Osteoblast (primary cell): Measurements from ENCODE around the gene P3H3. TPM values are rescaled to one million over a fixed set of nuclear protein-coding genes. Genes with fewer than 3 reads are reported as not detected.

Experiments used
- DNase-seq: peaks from one replicate; pipeline ENCODE4 v3.0.0; 2011; ENCODE audit warnings: low spot score, mixed read lengths; ENCODE audit not compliant: insufficient read length; ENCODE audit errors: missing footprints
- H2AFZ ChIP-seq: 2 replicates; pipeline ENCODE4 v1.6.0; 2011; ENCODE audit warnings: mild to moderate bottlenecking, low read length
- H3K27ac ChIP-seq: 2 replicates; pipeline ENCODE4 v1.5.1; 2011; ENCODE audit warnings: mild to moderate bottlenecking, low read depth, low read length, moderate library complexity
- H3K27me3 ChIP-seq: 2 replicates; pipeline ENCODE4 v1.6.0; 2012; ENCODE audit warnings: mild to moderate bottlenecking, control low read depth, inconsistent platforms, low read length, moderate library complexity; ENCODE audit not compliant: insufficient read depth
- H3K36me3 ChIP-seq: 2 replicates; pipeline ENCODE4 v1.5.1; 2011; ENCODE audit warnings: mild to moderate bottlenecking, low read length, control low read depth, moderate library complexity; ENCODE audit not compliant: insufficient read depth
- H3K4me1 ChIP-seq: 2 replicates; pipeline ENCODE4 v1.5.1; 2011; ENCODE audit warnings: mild to moderate bottlenecking, low read length, control low read depth, moderate library complexity; ENCODE audit not compliant: insufficient read depth
- H3K4me2 ChIP-seq: 2 replicates; pipeline ENCODE4 v1.6.0; 2011; ENCODE audit warnings: mild to moderate bottlenecking, low read length; ENCODE audit not compliant: insufficient read depth
- H3K4me3 ChIP-seq: fragments of 200-600 bp; sonication (generic); 3 replicates; pipeline ENCODE4 v1.5.1; 2012; ENCODE audit warnings: mild to moderate bottlenecking, low read length, inconsistent platforms; ENCODE audit not compliant: insufficient read depth
- H3K79me2 ChIP-seq: 2 replicates; pipeline ENCODE4 v1.6.0; 2012; ENCODE audit warnings: mild to moderate bottlenecking, low read length, control low read depth, inconsistent platforms; ENCODE audit not compliant: insufficient read depth
- H3K9me3 ChIP-seq: 2 replicates; pipeline ENCODE4 v1.5.1; 2011; ENCODE audit warnings: low read depth, low read length, control low read depth
- H4K20me1 ChIP-seq: 2 replicates; pipeline ENCODE4 v1.6.0; 2012; ENCODE audit warnings: mild to moderate bottlenecking, low read length, control low read depth; ENCODE audit not compliant: insufficient read depth
- total RNA-seq: library from RNA; depleted of rRNA; stranded (reverse); fragments of >200 nt; gene quantifications from 2 replicates; pipeline ENCODE4 v1.2.3, GENCODE V29; 2012
- TF ChIP-seq, protein P1 (sequence below): IDR thresholded peaks from 2 replicates; pipeline ENCODE4 v1.5.1; 2011; ENCODE audit warnings: mild to moderate bottlenecking, low read depth, low read length, moderate library complexity; ENCODE audit errors: extremely low read depth

P3H3 gene
- total RNA-seq, 1 donor, result 130 TPM

DNA sequence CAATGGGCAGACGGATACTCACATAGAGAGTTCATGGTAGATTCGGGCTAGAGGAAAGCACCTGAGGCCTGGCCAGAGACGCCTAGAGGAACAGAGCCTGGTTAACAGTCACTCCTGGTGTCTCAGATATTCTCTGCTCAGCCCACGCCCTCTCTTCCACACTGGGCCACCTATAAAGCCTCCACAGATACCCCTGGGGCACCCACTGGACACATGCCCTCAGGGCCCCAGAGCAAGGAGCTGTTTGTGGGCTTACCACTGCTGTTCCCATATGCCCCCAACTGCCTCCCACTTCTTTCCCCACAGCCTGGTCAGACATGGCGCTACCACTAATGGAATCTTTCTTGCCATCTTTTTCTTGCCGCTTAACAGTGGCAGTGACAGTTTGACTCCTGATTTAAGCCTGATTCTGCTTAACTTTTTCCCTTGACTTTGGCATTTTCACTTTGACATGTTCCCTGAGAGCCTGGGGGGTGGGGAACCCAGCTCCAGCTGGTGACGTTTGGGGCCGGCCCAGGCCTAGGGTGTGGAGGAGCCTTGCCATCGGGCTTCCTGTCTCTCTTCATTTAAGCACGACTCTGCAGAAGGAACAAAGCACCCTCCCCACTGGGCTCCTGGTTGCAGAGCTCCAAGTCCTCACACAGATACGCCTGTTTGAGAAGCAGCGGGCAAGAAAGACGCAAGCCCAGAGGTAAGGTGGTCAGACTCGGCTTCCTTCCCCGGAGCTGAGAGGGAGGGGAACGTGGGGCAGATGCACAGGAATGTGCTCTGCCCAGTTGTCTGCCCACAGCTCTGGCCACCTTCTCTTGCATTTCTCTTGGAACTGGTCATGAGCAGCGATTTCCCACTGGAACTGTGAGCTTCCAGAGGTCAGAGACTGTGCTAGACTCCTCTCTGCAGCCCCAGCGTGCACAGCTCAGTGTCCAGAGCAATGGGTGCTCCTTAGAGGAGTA, 39.0 kb upstream of the P3H3 start, which contains the start of gene CD4:
Gene CD4, plus strand, starts transcription at position 557 of the 953 bp plus-strand sequence. CDS start 10,611 bp downstream, outside the sequence.
- H3K4me2 ChIP-seq, result peak within 1 kb of the TSS; percentile 58
- H3K27ac ChIP-seq, result no peak within 1 kb of the TSS
- H3K79me2 ChIP-seq, result no peaks in the 10 kb centered on the region
- no peaks in the 10 kb centered on the region for H4K20me1 ChIP-seq
- DNase-seq, result peak; percentile 85
- H2AFZ ChIP-seq, result peak within 1 kb of the TSS; percentile 86
- no peaks in the 10 kb centered on the region for H3K9me3 ChIP-seq
- TF ChIP-seq, protein P1, sequence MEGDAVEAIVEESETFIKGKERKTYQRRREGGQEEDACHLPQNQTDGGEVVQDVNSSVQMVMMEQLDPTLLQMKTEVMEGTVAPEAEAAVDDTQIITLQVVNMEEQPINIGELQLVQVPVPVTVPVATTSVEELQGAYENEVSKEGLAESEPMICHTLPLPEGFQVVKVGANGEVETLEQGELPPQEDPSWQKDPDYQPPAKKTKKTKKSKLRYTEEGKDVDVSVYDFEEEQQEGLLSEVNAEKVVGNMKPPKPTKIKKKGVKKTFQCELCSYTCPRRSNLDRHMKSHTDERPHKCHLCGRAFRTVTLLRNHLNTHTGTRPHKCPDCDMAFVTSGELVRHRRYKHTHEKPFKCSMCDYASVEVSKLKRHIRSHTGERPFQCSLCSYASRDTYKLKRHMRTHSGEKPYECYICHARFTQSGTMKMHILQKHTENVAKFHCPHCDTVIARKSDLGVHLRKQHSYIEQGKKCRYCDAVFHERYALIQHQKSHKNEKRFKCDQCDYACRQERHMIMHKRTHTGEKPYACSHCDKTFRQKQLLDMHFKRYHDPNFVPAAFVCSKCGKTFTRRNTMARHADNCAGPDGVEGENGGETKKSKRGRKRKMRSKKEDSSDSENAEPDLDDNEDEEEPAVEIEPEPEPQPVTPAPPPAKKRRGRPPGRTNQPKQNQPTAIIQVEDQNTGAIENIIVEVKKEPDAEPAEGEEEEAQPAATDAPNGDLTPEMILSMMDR, result no peak
- H3K4me1 ChIP-seq, result peaks cover 19% of the 10 kb centered on the region
- H3K4me3 ChIP-seq, result peak within 1 kb of the TSS; percentile 52
- H3K27me3 ChIP-seq, result peaks cover 6% of the 10 kb centered on the region
- H3K36me3 ChIP-seq, result no peaks in the 10 kb centered on the region

DNA sequence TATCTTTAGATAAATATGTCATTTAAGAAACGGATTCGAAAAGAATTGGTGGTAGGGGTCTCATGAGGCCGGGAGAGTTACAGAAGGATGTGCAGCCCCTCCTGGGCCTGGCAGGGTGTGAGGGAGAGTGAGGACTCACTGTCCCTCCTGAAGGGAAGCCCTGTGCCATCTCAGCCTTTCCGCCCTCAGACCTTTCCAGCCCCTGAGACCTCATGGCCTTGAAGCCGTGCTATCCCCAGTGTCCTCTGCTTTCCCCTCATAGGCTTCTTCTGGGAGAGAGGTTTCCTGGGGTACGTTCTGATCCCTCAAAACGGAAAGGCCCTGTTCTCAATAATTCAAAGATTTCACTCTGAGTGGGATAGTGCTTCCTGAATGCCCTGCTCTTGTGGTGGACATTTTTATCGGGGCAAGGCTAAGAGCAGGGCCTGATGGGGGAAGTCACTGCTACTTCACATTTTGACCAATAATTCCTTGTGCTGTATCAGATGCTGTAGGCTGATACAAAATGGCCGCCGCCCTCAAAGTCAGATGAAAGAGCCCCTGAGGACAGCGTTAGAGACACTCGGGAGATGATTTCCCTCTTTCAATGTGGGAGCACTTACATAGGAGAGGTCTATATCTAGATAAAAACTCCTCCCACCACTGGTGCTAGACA, 37.6 kb upstream of the P3H3 start:
- Histone ChIP-seq H3K9me3 (no peaks in the 10 kb centered on the region), H2AFZ (no peak overlapping the region), H3K27ac (no peak overlapping the region), H3K4me2 (no peak overlapping the region), H3K4me3 (no peak overlapping the region), H3K4me1 (peaks cover 16% of the 10 kb centered on the region), H3K36me3 (no peaks in the 10 kb centered on the region), H3K79me2 (no peaks in the 10 kb centered on the region), H3K27me3 (peaks cover 6% of the 10 kb centered on the region), H4K20me1 (no peaks in the 10 kb centered on the region)
- TF ChIP-seq, protein P1, result no peak
- no peak for DNase-seq

DNA sequence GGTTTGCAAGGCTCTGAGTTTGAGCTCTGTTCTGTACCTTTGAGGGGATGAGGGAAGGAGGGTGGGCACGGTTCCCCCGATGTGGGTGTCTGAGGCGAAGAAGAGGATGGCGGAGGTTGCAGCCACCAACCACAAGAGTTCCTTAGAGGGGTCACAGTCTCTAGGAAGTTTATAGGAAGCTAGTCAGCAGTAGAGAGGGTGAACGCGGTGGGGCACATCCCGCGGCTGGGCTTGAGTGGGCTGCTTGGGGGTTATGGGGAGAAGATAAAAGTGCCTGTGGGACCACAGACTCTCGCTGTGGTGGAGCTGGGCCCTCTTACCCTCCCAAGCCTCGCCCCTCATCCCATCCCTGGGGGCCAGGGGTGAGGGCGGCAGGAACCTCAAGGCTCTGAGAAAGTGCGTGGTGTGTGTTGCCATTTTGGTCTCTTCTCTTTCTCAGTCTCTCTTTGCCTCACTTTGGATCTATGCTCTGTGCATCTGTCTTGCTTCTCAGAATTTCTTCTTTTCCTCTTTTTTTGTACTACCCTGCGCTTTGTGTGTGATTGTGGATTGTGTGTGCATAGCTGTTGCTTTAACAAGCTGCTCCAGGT, 36.2 kb upstream of the P3H3 start:
- H3K4me2 ChIP-seq, result peak overlapping the region; percentile 71
- H3K9me3 ChIP-seq, result no peaks in the 10 kb centered on the region
- TF ChIP-seq, protein P1, result no peak
- H4K20me1 ChIP-seq, result no peaks in the 10 kb centered on the region
- H3K79me2 ChIP-seq, result no peaks in the 10 kb centered on the region
- no peaks in the 10 kb centered on the region for H3K36me3 ChIP-seq
- H3K4me3 ChIP-seq, result peak overlapping the region; percentile 50
- no peak overlapping the region for H3K27ac ChIP-seq
- H3K27me3 ChIP-seq, result peaks cover 6% of the 10 kb centered on the region
- no peak for DNase-seq
- H2AFZ ChIP-seq, result peak overlapping the region; percentile 82
- H3K4me1 ChIP-seq, result peaks cover 16% of the 10 kb centered on the region
